CD4-positive, alpha-beta T cell treated with Interleukin-21 for 1 hour (primary cell): ENCODE measurements around the gene SLC10A4.
"Not testable (repeated sequence)": the region's sequence is repeated elsewhere in the genome, so short reads cannot be mapped to it uniquely, and the experiment has no call there.

Source experiments
- DNase-seq: peaks from one replicate; pipeline ENCODE4 v3.0.0-alpha.2; 2020

Gene SLC10A4, protein sequence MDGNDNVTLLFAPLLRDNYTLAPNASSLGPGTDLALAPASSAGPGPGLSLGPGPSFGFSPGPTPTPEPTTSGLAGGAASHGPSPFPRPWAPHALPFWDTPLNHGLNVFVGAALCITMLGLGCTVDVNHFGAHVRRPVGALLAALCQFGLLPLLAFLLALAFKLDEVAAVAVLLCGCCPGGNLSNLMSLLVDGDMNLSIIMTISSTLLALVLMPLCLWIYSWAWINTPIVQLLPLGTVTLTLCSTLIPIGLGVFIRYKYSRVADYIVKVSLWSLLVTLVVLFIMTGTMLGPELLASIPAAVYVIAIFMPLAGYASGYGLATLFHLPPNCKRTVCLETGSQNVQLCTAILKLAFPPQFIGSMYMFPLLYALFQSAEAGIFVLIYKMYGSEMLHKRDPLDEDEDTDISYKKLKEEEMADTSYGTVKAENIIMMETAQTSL

GRCh38 chr4:48483006-48483776 is at the start of gene SLC10A4:
TSS of gene SLC10A4 (plus strand) at chr4:48483343. CDS start at chr4:48483562, 219 bp downstream.
- no peak for DNase-seq

GRCh38 chr4:48436318-48436717 is 46.8 kb upstream of the SLC10A4 start:
- DNase-seq: no peak

DNA sequence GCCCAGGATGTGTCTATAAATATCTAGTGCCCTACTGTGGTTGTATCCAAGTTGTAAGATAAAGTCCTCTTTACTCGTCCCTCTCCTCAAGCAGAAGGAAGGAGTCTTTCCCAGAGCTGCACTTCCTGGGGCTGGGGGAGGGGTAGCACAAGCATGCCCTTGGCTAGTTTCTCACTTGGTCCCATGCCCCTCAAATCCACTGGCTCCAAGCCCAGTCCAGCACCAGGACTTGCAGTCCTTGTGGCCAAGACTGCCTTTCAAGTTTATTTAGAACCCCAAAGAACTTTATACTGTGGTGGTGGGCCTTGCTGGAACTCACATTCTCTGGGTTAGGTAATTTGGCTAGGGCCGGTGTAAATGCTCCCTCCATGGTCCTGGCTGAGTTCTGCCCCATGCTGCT is 43.2 kb upstream of the SLC10A4 start:
- no peak for DNase-seq

GRCh38 chr4:48440914-48441313 is 42.2 kb upstream of the SLC10A4 start:
- not testable (repeated sequence) for DNase-seq

- no peak for DNase-seq
Measured at GRCh38 chr4:48445704-48446103, 37.4 kb upstream of the SLC10A4 start.

- no peak for DNase-seq
Measured at GRCh38 chr4:48446642-48447041, 36.5 kb upstream of the SLC10A4 start.

DNA sequence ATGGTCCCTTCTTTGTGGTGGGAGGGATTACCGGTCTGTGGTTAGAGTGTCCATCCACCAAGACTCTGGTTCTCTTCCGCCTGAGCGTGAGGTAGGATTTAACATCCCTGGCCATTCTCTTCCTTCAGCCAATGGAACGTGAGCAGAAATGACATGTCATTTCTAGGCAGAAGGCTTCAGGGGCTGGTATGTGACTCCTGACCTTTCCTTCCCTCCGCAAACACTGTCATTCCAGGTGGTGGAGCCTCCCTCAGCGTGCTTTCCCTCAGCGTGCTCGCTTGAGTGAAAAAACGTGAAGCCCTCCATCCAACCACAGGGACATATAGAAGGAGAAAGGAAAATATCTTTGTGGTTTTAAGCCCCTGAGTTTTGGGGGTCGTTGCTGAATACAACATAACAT is 34.0 kb upstream of the SLC10A4 start:
- no peak for DNase-seq

GRCh38 chr4:48450740-48451139 is 32.4 kb upstream of the SLC10A4 start:
- DNase-seq: no peak

GRCh38 chr4:48451656-48452055 is 31.5 kb upstream of the SLC10A4 start:
- not testable (repeated sequence) for DNase-seq

GRCh38 chr4:48454591-48454990 is 28.6 kb upstream of the SLC10A4 start:
- no peak for DNase-seq

- DNase-seq: no peak
Measured at GRCh38 chr4:48461000-48461399, 22.1 kb upstream of the SLC10A4 start.

- DNase-seq: no peak
Measured at GRCh38 chr4:48462363-48462762, 20.8 kb upstream of the SLC10A4 start.

DNA sequence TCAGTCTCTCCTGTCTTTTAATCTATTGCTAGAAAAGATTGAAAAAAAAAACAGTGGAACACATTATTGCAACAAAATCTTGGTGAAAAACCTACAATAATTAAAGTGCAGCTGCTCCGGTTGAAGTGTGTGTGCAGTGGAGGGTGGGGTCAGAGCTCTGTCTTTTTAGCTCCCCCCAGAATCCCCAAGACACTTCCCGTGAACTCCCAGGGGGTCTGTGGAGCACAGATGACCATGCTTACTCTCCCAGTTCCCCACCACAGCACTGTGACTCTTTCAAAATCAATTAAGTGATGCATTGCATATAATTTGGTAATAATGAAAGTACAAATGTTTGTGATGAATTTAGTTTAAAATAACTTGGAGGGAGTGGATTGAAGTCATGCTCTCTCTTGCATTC is 15.7 kb upstream of the SLC10A4 start:
- DNase-seq: no peak

- no peak for DNase-seq
Measured at GRCh38 chr4:48467891-48468290, 15.3 kb upstream of the SLC10A4 start.

GRCh38 chr4:48470137-48470536 is 13.0 kb upstream of the SLC10A4 start:
- DNase-seq: no peak

DNA sequence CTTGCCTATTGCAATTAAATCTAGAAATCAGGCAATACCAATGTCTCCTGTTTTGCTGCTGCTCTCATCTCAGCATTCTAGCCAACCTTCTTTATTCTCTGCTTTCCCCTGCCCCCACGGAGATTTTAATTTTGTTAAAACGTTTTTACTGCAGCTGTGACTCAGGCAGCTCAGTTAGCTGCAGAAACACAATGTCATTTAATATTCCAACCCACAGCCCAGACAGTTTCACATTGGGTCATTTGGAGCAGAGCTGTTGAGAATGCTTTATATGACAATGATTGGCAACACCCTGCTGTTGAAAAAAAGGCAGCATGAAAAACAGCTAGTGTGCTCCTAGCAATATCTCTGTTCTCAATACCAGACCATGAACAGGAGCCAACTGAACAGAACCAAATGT is 12.6 kb upstream of the SLC10A4 start:
- DNase-seq: no peak

- no peak for DNase-seq
Measured at GRCh38 chr4:48472794-48473193, 10.3 kb upstream of the SLC10A4 start.

DNA sequence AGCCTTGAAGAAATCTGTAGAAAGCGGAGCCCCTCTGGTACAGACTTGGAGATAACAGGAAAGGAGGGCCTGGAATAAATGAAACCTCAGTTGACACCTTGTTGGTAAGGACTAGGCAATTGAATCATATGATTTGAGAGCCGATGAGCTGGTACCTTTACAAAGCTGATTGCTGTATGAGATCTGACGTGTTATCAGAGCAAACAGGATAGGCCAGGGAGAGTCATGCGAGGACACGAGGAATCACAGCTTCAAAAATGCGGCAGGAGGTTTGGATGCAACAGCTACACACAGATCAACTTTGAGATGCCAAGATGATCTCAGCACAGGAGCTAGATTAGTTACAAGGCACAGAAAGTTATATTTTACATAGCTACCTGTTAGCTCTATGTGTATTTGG is 7.4 kb upstream of the SLC10A4 start:
- DNase-seq: no peak

DNA sequence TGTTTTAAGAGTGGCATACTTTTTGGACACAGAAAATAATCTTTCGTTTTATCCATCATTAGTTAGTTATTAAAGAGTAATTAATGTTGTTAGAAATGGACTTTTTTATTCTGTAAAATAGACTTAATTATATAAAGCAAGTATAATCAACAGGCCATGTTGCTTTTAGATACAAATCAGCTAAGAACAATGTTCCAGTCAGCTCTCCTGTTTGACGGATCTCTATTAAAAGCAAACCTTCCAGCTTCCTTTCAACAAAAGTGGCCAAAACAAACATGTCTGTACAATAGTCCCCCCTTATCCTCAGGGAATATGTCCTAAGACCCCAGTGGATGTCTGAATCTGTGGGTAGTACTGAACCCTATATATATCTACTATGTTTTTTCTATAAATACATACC is 4.9 kb upstream of the SLC10A4 start:
- DNase-seq: no peak

- no peak for DNase-seq
Measured at GRCh38 chr4:48481581-48481980, 1.6 kb upstream of the SLC10A4 start.

GRCh38 chr4:48483777-48484493 is 792 bp downstream of the SLC10A4 start:
- no peak for DNase-seq

DNA sequence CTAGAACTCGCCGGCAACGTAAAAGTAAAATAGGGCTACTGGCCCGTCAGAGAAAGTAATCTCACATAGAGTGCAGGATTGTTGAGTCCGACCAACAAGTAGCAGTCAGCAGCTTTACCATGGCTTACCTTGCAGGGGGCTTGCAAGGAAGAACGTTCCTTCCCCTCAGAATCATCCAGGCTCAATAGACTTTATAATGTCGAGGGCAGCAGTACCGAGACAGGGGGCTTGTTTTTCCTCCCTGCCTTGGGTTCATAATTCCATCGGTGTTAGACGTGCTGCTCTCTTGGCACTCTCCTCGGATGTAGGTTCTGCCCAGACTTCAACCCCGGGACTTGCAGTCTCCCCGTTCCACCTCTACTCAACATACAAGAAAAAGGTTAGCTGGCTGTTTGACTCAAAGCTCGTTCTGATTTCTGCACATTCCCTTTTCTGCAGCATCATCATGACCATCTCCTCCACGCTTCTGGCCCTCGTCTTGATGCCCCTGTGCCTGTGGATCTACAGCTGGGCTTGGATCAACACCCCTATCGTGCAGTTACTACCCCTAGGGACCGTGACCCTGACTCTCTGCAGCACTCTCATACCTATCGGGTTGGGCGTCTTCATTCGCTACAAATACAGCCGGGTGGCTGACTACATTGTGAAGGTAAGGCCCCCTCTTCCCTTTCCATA is 1.5 kb downstream of the SLC10A4 start:
- DNase-seq: no peak

- no peak for DNase-seq
Measured at GRCh38 chr4:48489683-48490011, 6.5 kb downstream of the SLC10A4 start.
